IMR-90 (cell line): ENCODE measurements around the gene WDR1. TPM values are rescaled to one million over a fixed set of nuclear protein-coding genes. Genes with fewer than 3 reads are reported as not detected.

ENCODE experiments used
- ATAC-seq: fragments of 200-7000 bp; cut with Tn5 transposase; 2 replicates; pipeline ENCODE4 v1.9.1; 2020; ENCODE audit warnings: low read depth, mild to moderate bottlenecking, moderate library complexity
- BruUV-seq: library from RNA; stranded (reverse); fragments of 400-500 nt; replicated peaks from 2 replicates; lab custom pipeline; 2021; lab: Mats Ljungman, UMichigan
- CTCF ChIA-PET: fragments of 300-600 bp; formaldehyde crosslinking; extraction: SDS; loops from one replicate; lab custom pipeline; 2021; ENCODE audit warnings: antibody characterized with exemption; lab: Yijun Ruan, JAX
- POLR2A ChIA-PET: fragments of 300-600 bp; sonication (Branson Sonifier 250); formaldehyde crosslinking; loops from one replicate; lab custom pipeline; 2022; ENCODE audit warnings: antibody characterized with exemption; ENCODE audit not compliant: unreplicated experiment; lab: Charles Lee
- DNase-seq: peaks from one replicate; pipeline ENCODE4 v3.0.0; 2013
- H2AFZ ChIP-seq: replicated peaks from 2 replicates; pipeline ENCODE3; 2013; ENCODE audit warnings: low read length, mild to moderate bottlenecking; ENCODE audit not compliant: poor library complexity
- H2AK5ac ChIP-seq: 2 replicates; pipeline ENCODE4 v1.6.1; 2013; ENCODE audit warnings: low read depth, low read length, inconsistent platforms
- H2AK9ac ChIP-seq: replicated peaks from 2 replicates; pipeline ENCODE3; 2013; ENCODE audit warnings: mild to moderate bottlenecking, low read depth, low read length, moderate library complexity; ENCODE audit not compliant: poor library complexity
- H2BK120ac ChIP-seq: 2 replicates; pipeline ENCODE4 v1.6.1; 2013; ENCODE audit warnings: low read depth, low read length, inconsistent platforms
- H2BK15ac ChIP-seq: 3 replicates; pipeline ENCODE4 v1.6.1; 2013; ENCODE audit warnings: low read depth, low read length, inconsistent platforms
- H2BK20ac ChIP-seq: 2 replicates; pipeline ENCODE4 v1.6.1; 2013; ENCODE audit warnings: low read depth, mild to moderate bottlenecking, inconsistent platforms, low read length, moderate library complexity
- H2BK5ac ChIP-seq: 2 replicates; pipeline ENCODE4 v1.6.1; 2013; ENCODE audit warnings: mild to moderate bottlenecking, low read depth, low read length, inconsistent platforms; ENCODE audit not compliant: poor library complexity, severe bottlenecking
- H3K14ac ChIP-seq: replicated peaks from 2 replicates; pipeline ENCODE4 v1.6.1; 2013; ENCODE audit warnings: low read depth, low read length, inconsistent platforms
- H3K18ac ChIP-seq: 2 replicates; pipeline ENCODE4 v1.6.1; 2013; ENCODE audit warnings: low read depth, low read length, control low read depth
- H3K23ac ChIP-seq: 2 replicates; pipeline ENCODE4 v1.6.1; 2013; ENCODE audit warnings: low read depth, low read length, inconsistent platforms
- H3K27ac ChIP-seq: 2 replicates; pipeline ENCODE4 v1.5.1; 2013; ENCODE audit warnings: mild to moderate bottlenecking, control low read depth, low read length; ENCODE audit not compliant: insufficient read depth
- H3K27me3 ChIP-seq: 2 replicates; pipeline ENCODE4 v1.6.1; 2013; ENCODE audit warnings: low read length; ENCODE audit not compliant: control insufficient read depth, insufficient read depth
- H3K36me3 ChIP-seq: 2 replicates; pipeline ENCODE4 v1.6.1; 2013; ENCODE audit warnings: low read length, mixed read lengths; ENCODE audit not compliant: control insufficient read depth, insufficient read depth
- H3K4ac ChIP-seq: 2 replicates; pipeline ENCODE4 v1.6.1; 2013; ENCODE audit warnings: low read depth, low read length, inconsistent platforms
- H3K4me1 ChIP-seq: 2 replicates; pipeline ENCODE4 v1.6.1; 2013; ENCODE audit warnings: low read length, mixed read lengths; ENCODE audit not compliant: control insufficient read depth, insufficient read depth
- H3K4me2 ChIP-seq: 2 replicates; pipeline ENCODE4 v1.6.1; 2013; ENCODE audit warnings: low read depth, mild to moderate bottlenecking, control low read depth, low read length, moderate library complexity
- H3K4me3 ChIP-seq: 2 replicates; pipeline ENCODE4 v1.5.1; 2013; ENCODE audit warnings: low read depth, mild to moderate bottlenecking, control low read depth, low read length, moderate library complexity; ENCODE audit not compliant: insufficient read depth
- H3K56ac ChIP-seq: 2 replicates; pipeline ENCODE4 v1.6.1; 2013; ENCODE audit warnings: low read length, inconsistent platforms; ENCODE audit not compliant: insufficient read depth; ENCODE audit errors: extremely low read depth
- H3K79me1 ChIP-seq, 2 experiments: 2 replicates each; pipeline ENCODE4 v1.6.1; 2013; ENCODE audit warnings: low read length in 2 of 2, inconsistent platforms in 1 of 2, low read depth in 1 of 2
- H3K9ac ChIP-seq: 2 replicates; pipeline ENCODE4 v1.6.1; 2013; ENCODE audit warnings: low read depth, low read length, control low read depth
- H3K9me1 ChIP-seq: 2 replicates; pipeline ENCODE4 v1.6.1; 2013; ENCODE audit warnings: low read length, inconsistent platforms; ENCODE audit not compliant: insufficient read depth
- H3K9me3 ChIP-seq: 2 replicates; pipeline ENCODE4 v1.6.1; 2013; ENCODE audit warnings: low read length; ENCODE audit not compliant: control insufficient read depth, insufficient read depth
- H4K20me1 ChIP-seq: 2 replicates; pipeline ENCODE4 v1.6.1; 2013; ENCODE audit warnings: low read length, inconsistent platforms; ENCODE audit not compliant: insufficient read depth
- H4K5ac ChIP-seq: 2 replicates; pipeline ENCODE4 v1.6.1; 2013; ENCODE audit warnings: mild to moderate bottlenecking, low read depth, low read length, control low read depth
- H4K8ac ChIP-seq, 2 experiments: 2 replicates each; pipeline ENCODE4 v1.6.1; 2013; ENCODE audit warnings: low read depth in 2 of 2, low read length in 2 of 2, control low read depth in 1 of 2, inconsistent platforms in 1 of 2
- H4K91ac ChIP-seq: 2 replicates; pipeline ENCODE4 v1.6.1; 2013; ENCODE audit warnings: low read depth, low read length, inconsistent platforms; ENCODE audit not compliant: insufficient read depth
- BHLHE40 ChIP-seq: fragments of 150-350 bp; IDR thresholded peaks from 2 replicates; pipeline ENCODE4 v1.6.1; 2016; ENCODE audit warnings: mild to moderate bottlenecking, low read depth, low read length
- CEBPB ChIP-seq: IDR thresholded peaks from 2 replicates; pipeline ENCODE4 v1.6.1; 2012; ENCODE audit warnings: low read depth, low read length, improper control_type of control experiment
- CHD1 ChIP-seq: IDR thresholded peaks from 2 replicates; pipeline ENCODE4 v1.6.1; 2012; ENCODE audit warnings: low read depth, low read length, improper control_type of control experiment
- FOS ChIP-seq: fragments of 150-350 bp; IDR thresholded peaks from 2 replicates; pipeline ENCODE4 v1.6.1; 2016; ENCODE audit warnings: low read depth, low read length
- MAZ ChIP-seq: IDR thresholded peaks from 2 replicates; pipeline ENCODE4 v1.6.1; 2012; ENCODE audit warnings: low read depth, mild to moderate bottlenecking, low read length, improper control_type of control experiment, moderate library complexity, borderline replicate concordance
- MXI1 ChIP-seq: IDR thresholded peaks from 2 replicates; pipeline ENCODE4 v1.6.1; 2012; ENCODE audit warnings: low read depth, mild to moderate bottlenecking, low read length, moderate library complexity, borderline replicate concordance
- NFE2L2 ChIP-seq: fragments of 150-350 bp; IDR thresholded peaks from 2 replicates; pipeline ENCODE4 v1.6.1; 2016; ENCODE audit warnings: low read depth, mild to moderate bottlenecking, low read length
- POLR2A ChIP-seq: IDR thresholded peaks from 2 replicates; pipeline ENCODE4 v1.6.1; 2012; ENCODE audit warnings: mild to moderate bottlenecking, low read depth, low read length
- RAD21 ChIP-seq: IDR thresholded peaks from 2 replicates; pipeline ENCODE4 v1.6.1; 2012; ENCODE audit warnings: low read length, improper control_type of control experiment
- RCOR1 ChIP-seq: IDR thresholded peaks from 2 replicates; pipeline ENCODE4 v1.6.1; 2012; ENCODE audit warnings: mild to moderate bottlenecking, low read length, improper control_type of control experiment; ENCODE audit not compliant: insufficient replicate concordance
- RFX5 ChIP-seq: IDR thresholded peaks from 2 replicates; pipeline ENCODE4 v1.8.0; 2012; ENCODE audit warnings: low read depth, mild to moderate bottlenecking, low read length, moderate library complexity
- SMC3 ChIP-seq: fragments of 150-350 bp; IDR thresholded peaks from 2 replicates; pipeline ENCODE4 v1.6.1; 2016; ENCODE audit warnings: low read depth, mild to moderate bottlenecking, antibody characterized with exemption, low read length, moderate library complexity
- WGBS, 2 experiments: methylation state at CpG; one replicate each; pipeline versions ENCODE4 v1.1.5 to v1.1.7; 2013; ENCODE audit warnings: missing lambda C conversion rate in 2 of 2; ENCODE audit not compliant: insufficient read length in 1 of 2; ENCODE audit errors: extremely low coverage in 2 of 2; 5-methylcytosine and 5-hydroxymethylcytosine counted together
- dilution Hi-C: fragments of 300-500 bp; cut with HindIII; formaldehyde crosslinking; loops from one replicate; pipeline ENCODE4 v1.14.3; 2018; ENCODE audit warnings: low sequenced_read_pairs; ENCODE audit not compliant: unreplicated experiment
- in situ Hi-C: fragments of 300-500 bp; cut with MboI; formaldehyde crosslinking; loops from 3 replicates; pipeline ENCODE4 v1.14.3; 2019; ENCODE audit warnings: low sequenced_read_pairs, inconsistent platforms, mixed read lengths
- intact Hi-C: fragments of 100-400 bp; cut with micrococcal nuclease; formaldehyde crosslinking; loops from 2 replicates; pipeline ENCODE4 v1.10.0; 2022
- polyA plus RNA-seq, 3 experiments: library from polyadenylated mRNA; depleted of rRNA; stranded (reverse); fragments of >200 nt; gene quantifications; 2 replicates each; pipeline ENCODE4 v1.2.3, GENCODE V29; 2012; ENCODE audit warnings: low replicate concordance in 1 of 3
- total RNA-seq: library from RNA; depleted of rRNA; stranded (reverse); fragments of >200 nt; gene quantifications from 2 replicates; pipeline ENCODE4 v1.2.3, GENCODE V29; 2012
- TF ChIP-seq, protein P1 (sequence below): conservative IDR thresholded peaks from 2 replicates; pipeline ENCODE4 v1.5.1; 2012; ENCODE audit warnings: mild to moderate bottlenecking, low read depth, low read length, improper control_type of control experiment
- TF ChIP-seq, protein P2 (sequence below): fragments of 150-350 bp; IDR thresholded peaks from 2 replicates; pipeline ENCODE4 v1.6.1; 2017; ENCODE audit warnings: mild to moderate bottlenecking, antibody characterized with exemption, low read length, low read depth
- TF ChIP-seq, protein P3 (sequence below): fragments of 150-350 bp; IDR thresholded peaks from 2 replicates; pipeline ENCODE4 v1.6.1; 2016; ENCODE audit warnings: low read depth, mild to moderate bottlenecking, low read length, moderate library complexity, borderline replicate concordance

The WDR1 gene
- total and polyA plus RNA-seq, 2 of the 4 experiments (the other 2 are of a cell fraction): 725 to 992 TPM

DNA sequence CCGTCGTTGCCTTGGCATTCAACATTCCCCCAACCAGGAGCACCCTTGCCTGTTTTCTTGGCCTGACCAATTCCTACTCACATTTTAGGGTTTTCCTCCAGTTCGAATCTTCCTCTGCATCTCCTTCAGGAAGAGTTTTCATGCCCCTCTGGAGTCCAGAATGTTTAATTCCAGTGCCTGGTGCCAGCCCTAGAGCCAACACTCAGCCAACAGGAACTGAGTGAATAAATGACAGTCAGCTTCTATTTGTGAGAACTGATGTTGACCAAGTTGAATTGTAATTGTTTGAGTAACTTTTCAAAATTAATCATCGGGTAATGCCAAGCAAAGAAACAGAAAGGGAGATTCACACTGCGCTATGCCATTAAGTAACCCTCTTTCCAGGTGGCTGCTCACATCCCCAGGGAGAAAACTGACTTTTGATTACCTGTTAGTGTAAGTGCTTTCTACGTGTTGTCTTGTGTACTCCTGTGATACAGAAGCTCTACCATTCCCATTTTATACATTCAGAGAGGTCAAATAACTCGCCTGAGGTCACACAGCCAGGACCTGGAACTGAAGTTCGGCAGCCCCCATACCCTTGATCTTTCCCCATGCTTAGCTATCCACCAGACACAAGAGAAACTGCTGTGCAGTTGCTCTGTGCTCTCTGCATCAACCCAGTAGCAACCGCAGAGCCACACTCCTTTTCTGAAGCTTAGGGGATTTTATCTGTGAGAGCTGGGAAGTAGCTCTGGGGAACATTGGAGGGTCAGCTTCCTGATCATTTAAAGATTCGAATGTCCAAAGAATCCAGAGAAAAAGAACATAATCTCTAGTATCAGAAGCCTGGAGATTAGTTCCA lies 76.3 kb downstream of the WDR1 start:
- Histone ChIP-seq H3K23ac (no peak overlapping the region), H4K91ac (no peak overlapping the region), H2AFZ (no peak overlapping the region), H4K20me1 (no peaks in the 10 kb centered on the region), H3K4ac (no peak overlapping the region), H3K9me1 (no peaks in the 10 kb centered on the region), H2BK15ac (no peak overlapping the region), H3K36me3 (no peaks in the 10 kb centered on the region), H3K9ac (no peak overlapping the region), H2AK5ac (no peak overlapping the region), H2BK5ac (no peak overlapping the region), H3K4me3 (no peak overlapping the region), H3K79me1 (no peaks in the 10 kb centered on the region), H3K27ac (no peak overlapping the region), H3K9me3 (no peaks in the 10 kb centered on the region), H4K5ac (no peak overlapping the region), H4K8ac (no peak overlapping the region), H3K4me1 (no peaks in the 10 kb centered on the region), H2BK120ac (no peak overlapping the region), H2BK20ac (no peak overlapping the region), H3K18ac (no peak overlapping the region), H3K14ac (no peak overlapping the region), H2AK9ac (no peak overlapping the region), H3K56ac (no peak overlapping the region), H3K27me3 (no peaks in the 10 kb centered on the region), H3K4me2 (no peak overlapping the region)
- ATAC-seq: no peak
- WGBS, 2 experiments: 30% methylated on average over 2 of the region's 10 CpGs; no CpG with 5 or more reads in 1 of the 2 experiments
- CTCF ChIA-PET: no interaction called here
- dilution Hi-C loops (no loop called here), in situ Hi-C loops (no loop called here), intact Hi-C loops (no loop called here)
- no peak for DNase-seq
- POLR2A ChIA-PET: no interaction called here
- BruUV-seq: no TSS peak
- TF ChIP-seq RAD21 (no peak), RCOR1 (no peak), MAZ (no peak), RFX5 (no peak), MXI1 (no peak), CHD1 (no peak), BHLHE40 (no peak), FOS (no peak), POLR2A (no peak), SMC3 (no peak), CEBPB (no peak), NFE2L2 (no peak)
- TF ChIP-seq, protein P1, sequence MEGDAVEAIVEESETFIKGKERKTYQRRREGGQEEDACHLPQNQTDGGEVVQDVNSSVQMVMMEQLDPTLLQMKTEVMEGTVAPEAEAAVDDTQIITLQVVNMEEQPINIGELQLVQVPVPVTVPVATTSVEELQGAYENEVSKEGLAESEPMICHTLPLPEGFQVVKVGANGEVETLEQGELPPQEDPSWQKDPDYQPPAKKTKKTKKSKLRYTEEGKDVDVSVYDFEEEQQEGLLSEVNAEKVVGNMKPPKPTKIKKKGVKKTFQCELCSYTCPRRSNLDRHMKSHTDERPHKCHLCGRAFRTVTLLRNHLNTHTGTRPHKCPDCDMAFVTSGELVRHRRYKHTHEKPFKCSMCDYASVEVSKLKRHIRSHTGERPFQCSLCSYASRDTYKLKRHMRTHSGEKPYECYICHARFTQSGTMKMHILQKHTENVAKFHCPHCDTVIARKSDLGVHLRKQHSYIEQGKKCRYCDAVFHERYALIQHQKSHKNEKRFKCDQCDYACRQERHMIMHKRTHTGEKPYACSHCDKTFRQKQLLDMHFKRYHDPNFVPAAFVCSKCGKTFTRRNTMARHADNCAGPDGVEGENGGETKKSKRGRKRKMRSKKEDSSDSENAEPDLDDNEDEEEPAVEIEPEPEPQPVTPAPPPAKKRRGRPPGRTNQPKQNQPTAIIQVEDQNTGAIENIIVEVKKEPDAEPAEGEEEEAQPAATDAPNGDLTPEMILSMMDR: no peak
- TF ChIP-seq, protein P2, sequence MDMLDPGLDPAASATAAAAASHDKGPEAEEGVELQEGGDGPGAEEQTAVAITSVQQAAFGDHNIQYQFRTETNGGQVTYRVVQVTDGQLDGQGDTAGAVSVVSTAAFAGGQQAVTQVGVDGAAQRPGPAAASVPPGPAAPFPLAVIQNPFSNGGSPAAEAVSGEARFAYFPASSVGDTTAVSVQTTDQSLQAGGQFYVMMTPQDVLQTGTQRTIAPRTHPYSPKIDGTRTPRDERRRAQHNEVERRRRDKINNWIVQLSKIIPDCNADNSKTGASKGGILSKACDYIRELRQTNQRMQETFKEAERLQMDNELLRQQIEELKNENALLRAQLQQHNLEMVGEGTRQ: no peak
- TF ChIP-seq, protein P3, sequence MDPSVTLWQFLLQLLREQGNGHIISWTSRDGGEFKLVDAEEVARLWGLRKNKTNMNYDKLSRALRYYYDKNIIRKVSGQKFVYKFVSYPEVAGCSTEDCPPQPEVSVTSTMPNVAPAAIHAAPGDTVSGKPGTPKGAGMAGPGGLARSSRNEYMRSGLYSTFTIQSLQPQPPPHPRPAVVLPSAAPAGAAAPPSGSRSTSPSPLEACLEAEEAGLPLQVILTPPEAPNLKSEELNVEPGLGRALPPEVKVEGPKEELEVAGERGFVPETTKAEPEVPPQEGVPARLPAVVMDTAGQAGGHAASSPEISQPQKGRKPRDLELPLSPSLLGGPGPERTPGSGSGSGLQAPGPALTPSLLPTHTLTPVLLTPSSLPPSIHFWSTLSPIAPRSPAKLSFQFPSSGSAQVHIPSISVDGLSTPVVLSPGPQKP: no peak
